DND-41 (cell line): Measurements from ENCODE around the gene DCDC1.

Experiments used
- EZH2 ChIP-seq: IDR thresholded peaks from 3 replicates; pipeline ENCODE4 v1.6.1; 2012; ENCODE audit warnings: borderline replicate concordance, low read depth, mild to moderate bottlenecking, moderate library complexity, low read length, inconsistent platforms; ENCODE audit not compliant: severe bottlenecking
- TF ChIP-seq, protein P1 (sequence below): IDR thresholded peaks from 2 replicates; pipeline ENCODE4 v1.5.1; 2012; ENCODE audit warnings: borderline replicate concordance, low read length, moderate library complexity, mild to moderate bottlenecking; ENCODE audit not compliant: poor library complexity, severe bottlenecking; ENCODE audit errors: extremely low read depth

DNA sequence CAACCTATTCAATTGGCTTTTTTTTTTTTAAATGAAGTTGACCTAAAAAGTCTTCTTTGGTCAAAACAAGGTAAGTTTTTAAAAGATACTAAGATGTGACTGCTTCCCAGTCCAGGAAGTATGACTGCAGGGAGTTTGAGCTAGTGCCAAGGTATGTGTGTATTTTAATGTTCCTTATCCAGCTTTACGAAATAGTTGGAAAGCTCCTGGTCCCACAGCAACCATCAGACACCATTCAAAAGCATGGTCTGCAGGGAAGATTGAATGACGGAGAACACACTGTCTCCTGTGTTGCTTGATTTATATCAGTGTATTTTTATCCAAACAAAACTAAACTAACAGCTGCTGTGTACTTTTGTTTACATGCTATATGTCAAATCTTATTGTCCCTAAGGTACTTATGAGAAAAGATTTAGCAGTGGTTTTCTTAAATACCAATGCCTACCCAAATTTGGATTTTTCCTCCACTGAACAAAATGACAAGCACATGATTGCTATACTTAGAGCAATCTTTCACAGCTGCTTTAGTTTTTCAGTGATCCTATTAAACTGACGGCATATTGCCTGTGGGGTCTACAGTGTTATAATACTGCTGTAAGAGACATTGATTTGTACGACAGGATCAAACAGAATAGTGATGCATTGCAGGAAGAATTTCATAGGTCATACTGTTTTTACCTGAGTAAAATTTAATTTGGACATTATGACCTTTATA lies 122.9 kb downstream of the DCDC1 start:
- TF ChIP-seq, protein P1, sequence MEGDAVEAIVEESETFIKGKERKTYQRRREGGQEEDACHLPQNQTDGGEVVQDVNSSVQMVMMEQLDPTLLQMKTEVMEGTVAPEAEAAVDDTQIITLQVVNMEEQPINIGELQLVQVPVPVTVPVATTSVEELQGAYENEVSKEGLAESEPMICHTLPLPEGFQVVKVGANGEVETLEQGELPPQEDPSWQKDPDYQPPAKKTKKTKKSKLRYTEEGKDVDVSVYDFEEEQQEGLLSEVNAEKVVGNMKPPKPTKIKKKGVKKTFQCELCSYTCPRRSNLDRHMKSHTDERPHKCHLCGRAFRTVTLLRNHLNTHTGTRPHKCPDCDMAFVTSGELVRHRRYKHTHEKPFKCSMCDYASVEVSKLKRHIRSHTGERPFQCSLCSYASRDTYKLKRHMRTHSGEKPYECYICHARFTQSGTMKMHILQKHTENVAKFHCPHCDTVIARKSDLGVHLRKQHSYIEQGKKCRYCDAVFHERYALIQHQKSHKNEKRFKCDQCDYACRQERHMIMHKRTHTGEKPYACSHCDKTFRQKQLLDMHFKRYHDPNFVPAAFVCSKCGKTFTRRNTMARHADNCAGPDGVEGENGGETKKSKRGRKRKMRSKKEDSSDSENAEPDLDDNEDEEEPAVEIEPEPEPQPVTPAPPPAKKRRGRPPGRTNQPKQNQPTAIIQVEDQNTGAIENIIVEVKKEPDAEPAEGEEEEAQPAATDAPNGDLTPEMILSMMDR, result no peak
- TF ChIP-seq EZH2, result no peak
